GM11168 (cell line): ENCODE results near the gene GIMAP1.

Experiments
- in situ Hi-C: fragments of 300-500 bp; cut with MboI; formaldehyde crosslinking; loops from one replicate; pipeline ENCODE4 v1.12.0; 2022; ENCODE audit warnings: low sequenced_read_pairs; ENCODE audit not compliant: unreplicated experiment

GIMAP1 gene

GRCh38 chr7:150744041-150744656, 27.7 kb downstream of the GIMAP1 start:
- in situ Hi-C loops = loop anchor here (10.0 kb wide), 1 partner anchor 299 kb away; no protein-coding TSS in a partner anchor

- in situ Hi-C loops = loop anchor here (10.0 kb wide), 1 partner anchor 300 kb away; no protein-coding TSS in a partner anchor
These were observed 28.7 kb downstream of the GIMAP1 start for GRCh38 chr7:150745086-150745485.

- in situ Hi-C loops = loop anchor here (10.0 kb wide), 1 partner anchor 301 kb away; no protein-coding TSS in a partner anchor
These were observed 29.5 kb downstream of the GIMAP1 start for GRCh38 chr7:150745876-150746275.

- in situ Hi-C loops = loop anchor here (10.0 kb wide), 1 partner anchor 302 kb away; no protein-coding TSS in a partner anchor
These were observed 30.5 kb downstream of the GIMAP1 start for GRCh38 chr7:150746921-150747320.

GRCh38 chr7:150748376-150748775, 32.0 kb downstream of the GIMAP1 start:
- in situ Hi-C loops = loop anchor here (10.0 kb wide), 1 partner anchor 304 kb away; no protein-coding TSS in a partner anchor

- in situ Hi-C loops = loop anchor here (10.0 kb wide), 1 partner anchor 87 kb away; no protein-coding TSS in a partner anchor
These were observed 35.3 kb downstream of the GIMAP1 start for GRCh38 chr7:150751702-150752101.

GRCh38 chr7:150753239-150753638, 36.8 kb downstream of the GIMAP1 start:
- in situ Hi-C loops = loop anchor here (10.0 kb wide), 1 partner anchor 88 kb away; no protein-coding TSS in a partner anchor

GRCh38 chr7:150753826-150754603, 37.6 kb downstream of the GIMAP1 start:
- in situ Hi-C loops = loop anchor here (10.0 kb wide), 1 partner anchor 89 kb away; no protein-coding TSS in a partner anchor

GRCh38 chr7:150754951-150755350, 38.5 kb downstream of the GIMAP1 start:
- in situ Hi-C loops = loop anchor here (10.0 kb wide), 1 partner anchor 90 kb away; no protein-coding TSS in a partner anchor

GRCh38 chr7:150755473-150756099, 39.2 kb downstream of the GIMAP1 start:
- in situ Hi-C loops = loop anchor here (10.0 kb wide), 1 partner anchor 91 kb away; no protein-coding TSS in a partner anchor

- in situ Hi-C loops = loop anchor here (10.0 kb wide), 1 partner anchor 91 kb away; no protein-coding TSS in a partner anchor
These were observed 39.8 kb downstream of the GIMAP1 start for GRCh38 chr7:150756166-150756565.

- in situ Hi-C loops = loop anchor here (10.0 kb wide), 1 partner anchor 92 kb away; no protein-coding TSS in a partner anchor
These were observed 40.4 kb downstream of the GIMAP1 start for GRCh38 chr7:150756858-150757257.

GRCh38 chr7:150759479-150759878, 43.1 kb downstream of the GIMAP1 start:
- in situ Hi-C loops = loop anchor here (10.0 kb wide), 1 partner anchor 95 kb away; no protein-coding TSS in a partner anchor

GRCh38 chr7:150766334-150766709, 49.9 kb downstream of the GIMAP1 start:
- in situ Hi-C loops = no loop called here

GRCh38 chr7:150769768-150770167, 53.4 kb downstream of the GIMAP1 start:
- in situ Hi-C loops = no loop called here
